GM21723 (cell line): ENCODE results near the gene APPBP2.
"Not testable (repeated sequence)": the region's sequence is repeated elsewhere in the genome, so short reads cannot be mapped to it uniquely, and the experiment has no call there.

Source experiments
- ATAC-seq: cut with Tn5 transposase; IDR thresholded peaks from one replicate; pipeline ENCODE4 v1.9.1; 2021; ENCODE audit warnings: mild to moderate bottlenecking, moderate library complexity; ENCODE audit not compliant: unreplicated experiment

The APPBP2 gene

GRCh38 chr17:60525685-60526514, at the start of gene APPBP2:
TSS of gene APPBP2 (minus strand) at chr17:60526242. CDS start at chr17:60525931, 311 bp downstream.
- ATAC-seq = peak; percentile 91

GRCh38 chr17:60573236-60574051, 47.4 kb upstream of the APPBP2 start:
- no peak for ATAC-seq

GRCh38 chr17:60565233-60565632, 39.2 kb upstream of the APPBP2 start:
- no peak for ATAC-seq

- ATAC-seq = no peak
Observed at GRCh38 chr17:60563743-60564142, 37.7 kb upstream of the APPBP2 start.

GRCh38 chr17:60562421-60562820, 36.4 kb upstream of the APPBP2 start:
- no peak for ATAC-seq

GRCh38 chr17:60560860-60561257, 34.8 kb upstream of the APPBP2 start:
- ATAC-seq = no peak

GRCh38 chr17:60559995-60560859, 34.2 kb upstream of the APPBP2 start:
- no peak for ATAC-seq

- no peak for ATAC-seq
Observed at GRCh38 chr17:60559659-60559994, 33.6 kb upstream of the APPBP2 start.

- no peak for ATAC-seq
Observed at GRCh38 chr17:60557805-60558204, 31.8 kb upstream of the APPBP2 start.

- ATAC-seq = no peak
Observed at GRCh38 chr17:60555786-60556185, 29.7 kb upstream of the APPBP2 start.

- ATAC-seq = no peak
Observed at GRCh38 chr17:60554377-60554788, 28.3 kb upstream of the APPBP2 start.

GRCh38 chr17:60552255-60552654, 26.2 kb upstream of the APPBP2 start:
- not testable (repeated sequence) for ATAC-seq

- no peak for ATAC-seq
Observed at GRCh38 chr17:60548990-60549389, 22.9 kb upstream of the APPBP2 start.

GRCh38 chr17:60545465-60546191, 19.6 kb upstream of the APPBP2 start:
- ATAC-seq = no peak

- no peak for ATAC-seq
Observed at GRCh38 chr17:60542071-60542470, 16.0 kb upstream of the APPBP2 start.

- ATAC-seq = no peak
Observed at GRCh38 chr17:60540460-60540859, 14.4 kb upstream of the APPBP2 start.

GRCh38 chr17:60539807-60540206, 13.8 kb upstream of the APPBP2 start:
- no peak for ATAC-seq

- no peak for ATAC-seq
Observed at GRCh38 chr17:60538726-60539125, 12.7 kb upstream of the APPBP2 start.

GRCh38 chr17:60535382-60536279, 9.6 kb upstream of the APPBP2 start:
- no peak for ATAC-seq
